Measurements from ENCODE around the gene KIRREL3.

The KIRREL3 gene

GRCh38 chr11:126417091-126417862 is 583.3 kb downstream of the KIRREL3 start:
- no peak for DNase-seq (ENCODE audit: extremely low read depth, insufficient read length)
- H3K27me3 ChIP-seq (replicated peaks; ENCODE audit: control insufficient read depth, insufficient read depth, low read length) = peaks cover 4% of the 10 kb centered on the region
- H3K36me3 ChIP-seq (ENCODE audit: control insufficient read depth, insufficient read depth, low read length) = no peaks in the 10 kb centered on the region
- no peak for TF ChIP-seq CTCF (IDR thresholded peaks at IDR 0.05; ENCODE audit: insufficient read depth, low read length, poor library complexity, severe bottlenecking)
- H3K4me3 ChIP-seq (replicated peaks; ENCODE audit: low read depth, low read length) = no peak overlapping the region

GRCh38 chr11:126416542-126417090 is 584.0 kb downstream of the KIRREL3 start:
- no peaks in the 10 kb centered on the region for H3K36me3 ChIP-seq (ENCODE audit: control insufficient read depth, insufficient read depth, low read length)
- H3K4me3 ChIP-seq (replicated peaks; ENCODE audit: low read depth, low read length) = peak overlapping the region; percentile 39
- no peak for TF ChIP-seq CTCF (IDR thresholded peaks at IDR 0.05; ENCODE audit: insufficient read depth, low read length, poor library complexity, severe bottlenecking)
- H3K27me3 ChIP-seq (replicated peaks; ENCODE audit: control insufficient read depth, insufficient read depth, low read length) = peaks cover 4% of the 10 kb centered on the region
- peak; percentile 66 for DNase-seq (ENCODE audit: extremely low read depth, insufficient read length)

DNA sequence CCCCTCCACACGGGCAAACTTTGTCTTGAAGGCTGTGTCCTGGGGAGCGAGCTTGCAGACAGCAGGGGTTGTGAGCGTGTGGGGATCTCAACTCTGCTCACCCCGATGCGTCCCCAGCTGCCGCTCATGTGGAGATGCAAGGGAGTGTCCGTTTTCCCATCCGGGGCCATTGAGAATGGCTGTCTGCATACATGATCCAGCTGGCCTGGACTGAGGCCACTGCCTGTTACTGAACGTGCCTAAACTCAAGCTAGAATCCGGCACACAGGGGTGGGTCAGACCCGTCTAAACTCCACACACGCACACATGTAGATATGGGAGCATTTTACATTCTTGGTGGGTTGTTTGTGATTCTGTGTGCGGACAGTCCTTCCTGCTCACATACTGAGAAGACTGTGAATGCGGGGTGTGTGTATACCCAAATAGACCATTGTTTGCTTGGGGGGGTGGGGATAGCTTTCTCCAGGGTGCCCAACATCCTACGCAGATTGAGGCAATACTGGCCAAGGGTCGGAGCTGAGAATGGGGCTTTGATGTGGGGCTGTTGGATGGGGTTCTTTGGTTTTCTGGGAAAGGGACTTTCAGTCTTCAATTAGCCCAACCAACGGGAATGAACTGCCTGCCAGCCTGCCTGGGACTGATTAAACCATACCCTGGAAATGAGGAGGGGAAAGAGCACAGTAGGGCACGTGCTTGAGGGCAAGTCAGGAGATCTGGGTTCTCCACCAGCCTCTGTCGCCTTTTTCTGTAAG is 584.7 kb downstream of the KIRREL3 start:
- H3K36me3 ChIP-seq (ENCODE audit: control insufficient read depth, insufficient read depth, low read length) = no peaks in the 10 kb centered on the region
- DNase-seq (ENCODE audit: extremely low read depth, insufficient read length) = no peak
- H3K4me3 ChIP-seq (replicated peaks; ENCODE audit: low read depth, low read length) = no peak overlapping the region

DNA sequence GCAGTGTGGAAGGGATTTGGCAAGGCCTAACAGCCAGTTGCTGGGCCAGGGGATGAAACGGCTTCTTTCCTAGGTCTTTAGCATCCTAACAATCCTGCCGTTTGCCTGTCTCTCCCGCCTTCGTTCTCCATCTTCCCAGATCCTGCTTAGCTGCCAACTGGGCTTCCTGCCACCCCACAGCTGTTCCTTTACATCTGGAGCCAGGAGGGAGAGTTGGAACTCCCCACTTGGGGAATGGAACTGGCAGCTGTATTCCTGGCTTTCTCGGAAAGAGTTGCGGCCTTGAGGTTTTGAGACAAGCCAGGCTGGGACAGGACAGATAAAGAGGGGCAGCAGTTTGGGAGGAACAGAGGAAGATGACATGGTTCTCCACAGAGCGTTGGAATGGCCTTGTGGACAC is 585.4 kb downstream of the KIRREL3 start:
- Histone ChIP-seq H3K4me3 (replicated peaks; ENCODE audit: low read depth, low read length) (no peak overlapping the region), H3K36me3 (ENCODE audit: control insufficient read depth, insufficient read depth, low read length) (no peaks in the 10 kb centered on the region), H3K27me3 (replicated peaks; ENCODE audit: control insufficient read depth, insufficient read depth, low read length) (peaks cover 4% of the 10 kb centered on the region)
- TF ChIP-seq CTCF (IDR thresholded peaks at IDR 0.05; ENCODE audit: insufficient read depth, low read length, poor library complexity, severe bottlenecking) = no peak
- DNase-seq (ENCODE audit: extremely low read depth, insufficient read length) = no peak

More for the DNA sequence above, 584.7 kb downstream of the KIRREL3 start:
- TF ChIP-seq CTCF (IDR thresholded peaks at IDR 0.05; ENCODE audit: insufficient read depth, low read length, poor library complexity, severe bottlenecking) = no peak
- peaks cover 4% of the 10 kb centered on the region for H3K27me3 ChIP-seq (replicated peaks; ENCODE audit: control insufficient read depth, insufficient read depth, low read length)

- DNase-seq (ENCODE audit: extremely low read depth, insufficient read length) = no peak
- Histone ChIP-seq H3K27me3 (replicated peaks; ENCODE audit: control insufficient read depth, insufficient read depth, low read length) (peaks cover 4% of the 10 kb centered on the region), H3K4me3 (replicated peaks; ENCODE audit: low read depth, low read length) (no peak overlapping the region), H3K36me3 (ENCODE audit: control insufficient read depth, insufficient read depth, low read length) (no peaks in the 10 kb centered on the region)
- no peak for TF ChIP-seq CTCF (IDR thresholded peaks at IDR 0.05; ENCODE audit: insufficient read depth, low read length, poor library complexity, severe bottlenecking)
Measured at GRCh38 chr11:126414615-126415014, 586.0 kb downstream of the KIRREL3 start.
